HG02642 (cell line): ENCODE measurements around the gene EXOSC7.

ENCODE experiments used
- ATAC-seq: cut with Tn5 transposase; IDR thresholded peaks from one replicate; pipeline ENCODE4 v1.9.1; 2021; ENCODE audit warnings: mild to moderate bottlenecking; ENCODE audit not compliant: unreplicated experiment, poor library complexity

Gene EXOSC7

GRCh38 chr3:44991326-44991725, 15.3 kb downstream of the EXOSC7 start:
- no peak for ATAC-seq

GRCh38 chr3:44992555-44993470, 16.8 kb downstream of the EXOSC7 start:
- ATAC-seq = no peak

- no peak for ATAC-seq
Observed at GRCh38 chr3:44993471-44994205, 17.6 kb downstream of the EXOSC7 start.

GRCh38 chr3:44995142-44995770, 19.2 kb downstream of the EXOSC7 start:
- no peak for ATAC-seq

- peak; percentile 55 for ATAC-seq
Observed at GRCh38 chr3:44996556-44996969, 20.5 kb downstream of the EXOSC7 start.

- ATAC-seq = no peak
Observed at GRCh38 chr3:44999782-45000181, 23.7 kb downstream of the EXOSC7 start.

- ATAC-seq = no peak
Observed at GRCh38 chr3:45000823-45001222, 24.8 kb downstream of the EXOSC7 start.

- ATAC-seq = no peak
Observed at GRCh38 chr3:45001738-45002137, 25.7 kb downstream of the EXOSC7 start.

GRCh38 chr3:45002139-45002660, 26.2 kb downstream of the EXOSC7 start:
- no peak for ATAC-seq

GRCh38 chr3:45002720-45003119, 26.7 kb downstream of the EXOSC7 start:
- ATAC-seq = no peak

GRCh38 chr3:45003406-45003805, 27.4 kb downstream of the EXOSC7 start:
- no peak for ATAC-seq

- no peak for ATAC-seq
Observed at GRCh38 chr3:45003859-45004258, 27.8 kb downstream of the EXOSC7 start.

- ATAC-seq = no peak
Observed at GRCh38 chr3:45007091-45007490, 31.0 kb downstream of the EXOSC7 start.

- ATAC-seq = no peak
Observed at GRCh38 chr3:45008117-45008516, 32.1 kb downstream of the EXOSC7 start.

- no peak for ATAC-seq
Observed at GRCh38 chr3:45009868-45010267, 33.8 kb downstream of the EXOSC7 start.

GRCh38 chr3:45010811-45011333, 34.8 kb downstream of the EXOSC7 start:
- no peak for ATAC-seq

GRCh38 chr3:45011756-45012508, 35.9 kb downstream of the EXOSC7 start:
- no peak for ATAC-seq

- no peak for ATAC-seq
Observed at GRCh38 chr3:45012577-45012976, 36.5 kb downstream of the EXOSC7 start.

- no peak for ATAC-seq
Observed at GRCh38 chr3:45016916-45017315, 40.9 kb downstream of the EXOSC7 start.

- ATAC-seq = no peak
Observed at GRCh38 chr3:45017821-45018220, 41.8 kb downstream of the EXOSC7 start.
